NCI-H345 treated with DMSO at 0.1 percent for 48 hours (cell line): Measurements from ENCODE around the gene SCAF11.
"Not testable (repeated sequence)": the region's sequence is repeated elsewhere in the genome, so short reads cannot be mapped to it uniquely, and the experiment has no call there.

Experiments
- DNase-seq: peaks from one replicate; lab custom pipeline; 2025; ENCODE audit not compliant: unreplicated experiment; lab: John Stamatoyannopoulos, UW

The SCAF11 gene, protein sequence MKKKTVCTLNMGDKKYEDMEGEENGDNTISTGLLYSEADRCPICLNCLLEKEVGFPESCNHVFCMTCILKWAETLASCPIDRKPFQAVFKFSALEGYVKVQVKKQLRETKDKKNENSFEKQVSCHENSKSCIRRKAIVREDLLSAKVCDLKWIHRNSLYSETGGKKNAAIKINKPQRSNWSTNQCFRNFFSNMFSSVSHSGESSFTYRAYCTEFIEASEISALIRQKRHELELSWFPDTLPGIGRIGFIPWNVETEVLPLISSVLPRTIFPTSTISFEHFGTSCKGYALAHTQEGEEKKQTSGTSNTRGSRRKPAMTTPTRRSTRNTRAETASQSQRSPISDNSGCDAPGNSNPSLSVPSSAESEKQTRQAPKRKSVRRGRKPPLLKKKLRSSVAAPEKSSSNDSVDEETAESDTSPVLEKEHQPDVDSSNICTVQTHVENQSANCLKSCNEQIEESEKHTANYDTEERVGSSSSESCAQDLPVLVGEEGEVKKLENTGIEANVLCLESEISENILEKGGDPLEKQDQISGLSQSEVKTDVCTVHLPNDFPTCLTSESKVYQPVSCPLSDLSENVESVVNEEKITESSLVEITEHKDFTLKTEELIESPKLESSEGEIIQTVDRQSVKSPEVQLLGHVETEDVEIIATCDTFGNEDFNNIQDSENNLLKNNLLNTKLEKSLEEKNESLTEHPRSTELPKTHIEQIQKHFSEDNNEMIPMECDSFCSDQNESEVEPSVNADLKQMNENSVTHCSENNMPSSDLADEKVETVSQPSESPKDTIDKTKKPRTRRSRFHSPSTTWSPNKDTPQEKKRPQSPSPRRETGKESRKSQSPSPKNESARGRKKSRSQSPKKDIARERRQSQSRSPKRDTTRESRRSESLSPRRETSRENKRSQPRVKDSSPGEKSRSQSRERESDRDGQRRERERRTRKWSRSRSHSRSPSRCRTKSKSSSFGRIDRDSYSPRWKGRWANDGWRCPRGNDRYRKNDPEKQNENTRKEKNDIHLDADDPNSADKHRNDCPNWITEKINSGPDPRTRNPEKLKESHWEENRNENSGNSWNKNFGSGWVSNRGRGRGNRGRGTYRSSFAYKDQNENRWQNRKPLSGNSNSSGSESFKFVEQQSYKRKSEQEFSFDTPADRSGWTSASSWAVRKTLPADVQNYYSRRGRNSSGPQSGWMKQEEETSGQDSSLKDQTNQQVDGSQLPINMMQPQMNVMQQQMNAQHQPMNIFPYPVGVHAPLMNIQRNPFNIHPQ (N-terminal part only)

DNA sequence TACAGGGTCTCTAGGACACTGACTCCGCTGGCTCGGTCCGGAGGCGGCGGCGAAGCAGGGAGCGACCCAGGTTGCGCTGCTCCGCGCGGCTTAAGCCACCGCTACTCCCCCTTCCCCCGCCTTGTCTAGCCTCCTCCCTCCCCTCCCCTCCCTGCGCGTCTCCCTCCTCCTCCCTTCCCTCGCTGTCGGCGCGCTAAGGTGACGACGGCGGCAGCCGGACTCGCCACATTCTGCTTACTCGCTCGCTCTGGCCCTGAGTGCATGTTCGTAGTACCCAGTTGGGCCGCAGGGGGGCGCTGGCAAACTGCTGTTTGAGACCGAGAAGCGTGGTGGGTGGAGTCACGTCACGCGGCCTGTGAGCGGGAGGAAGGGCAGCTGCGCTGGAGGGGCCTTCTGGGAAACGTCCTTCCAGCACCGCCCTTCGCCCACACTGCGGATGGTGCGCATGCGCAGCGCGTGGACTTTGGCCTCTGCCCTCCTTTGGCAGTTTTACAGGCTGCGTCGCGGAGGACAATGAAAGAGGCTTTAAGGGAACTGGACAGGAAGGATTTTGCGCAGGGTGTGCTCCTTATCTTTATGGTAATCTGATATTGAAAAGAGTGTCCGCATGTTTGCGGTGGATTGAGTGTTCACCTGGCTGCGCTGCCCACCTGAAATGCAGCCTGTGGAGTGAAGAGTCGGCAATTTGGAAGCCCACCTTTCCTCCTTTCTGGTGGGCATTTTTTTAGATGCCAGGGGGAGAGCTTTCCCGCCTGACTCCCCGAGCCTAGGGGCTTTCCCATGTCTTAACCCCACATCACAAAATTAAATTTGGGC lies at the start of gene SCAF11:
Gene SCAF11, minus strand, starts transcription at position 107 of the 816 bp plus-strand sequence. CDS start 26,407 bp downstream, outside the sequence.
- peak; percentile 43 for DNase-seq

DNA sequence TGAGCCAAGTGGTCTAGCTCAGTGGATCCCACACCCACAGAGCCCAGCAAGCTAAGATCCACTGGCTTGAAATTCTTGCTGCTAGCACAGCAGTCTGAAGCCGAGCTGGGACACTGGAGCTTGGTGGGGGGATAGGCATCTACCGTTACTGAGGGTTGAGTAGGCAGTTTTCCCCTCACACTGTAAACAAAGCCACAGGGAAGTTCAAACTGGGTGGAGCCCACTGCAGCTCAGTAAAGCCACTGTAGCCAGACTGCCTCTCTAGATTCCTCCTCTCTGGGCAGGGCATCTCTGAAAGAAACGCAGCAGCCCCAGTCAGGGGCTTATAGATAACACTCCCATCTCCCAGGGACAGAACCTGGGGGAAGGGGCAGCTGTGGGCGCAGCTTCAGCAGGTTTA lies 46.7 kb upstream of the SCAF11 start:
- not testable (repeated sequence) for DNase-seq

DNA sequence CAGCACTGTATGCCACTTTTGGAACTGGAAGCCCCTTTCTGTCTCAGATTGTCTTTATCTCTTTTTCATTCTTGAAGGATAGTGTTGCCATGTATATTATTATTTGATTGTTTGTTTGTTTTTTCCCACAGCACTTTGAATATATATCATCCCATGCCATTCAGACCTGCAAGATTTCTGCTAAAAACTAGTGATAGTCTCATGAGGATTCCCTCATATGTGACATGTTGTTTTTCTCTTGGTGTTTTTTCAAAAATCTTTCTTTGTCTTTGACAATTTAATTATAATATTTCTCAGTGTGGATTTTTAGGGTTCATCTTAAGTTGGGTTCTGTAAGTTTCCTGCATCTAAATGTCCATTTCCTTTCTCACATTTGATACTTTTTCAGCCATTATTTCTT lies 36.8 kb upstream of the SCAF11 start:
- no peak for DNase-seq

DNA sequence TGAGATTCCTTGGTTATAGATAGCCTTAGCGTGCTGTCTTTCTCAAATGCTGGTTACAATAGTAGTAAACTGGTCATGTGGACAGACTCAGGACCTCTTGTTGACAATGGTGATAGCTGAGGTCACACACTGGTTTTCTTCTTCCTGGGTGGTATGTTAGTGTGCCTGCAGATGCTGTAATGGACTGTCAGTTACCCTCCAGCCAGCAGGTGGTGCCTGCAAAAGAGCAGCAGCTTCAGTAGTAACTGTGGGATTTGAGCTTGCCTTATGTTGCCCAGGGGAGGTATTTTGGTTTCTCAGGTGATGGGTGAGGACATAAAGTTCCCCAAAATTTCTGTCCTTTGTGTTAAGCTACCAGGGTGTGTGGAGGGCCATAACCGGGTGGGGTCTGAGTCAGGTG lies 33.7 kb upstream of the SCAF11 start:
- DNase-seq: no peak

DNA sequence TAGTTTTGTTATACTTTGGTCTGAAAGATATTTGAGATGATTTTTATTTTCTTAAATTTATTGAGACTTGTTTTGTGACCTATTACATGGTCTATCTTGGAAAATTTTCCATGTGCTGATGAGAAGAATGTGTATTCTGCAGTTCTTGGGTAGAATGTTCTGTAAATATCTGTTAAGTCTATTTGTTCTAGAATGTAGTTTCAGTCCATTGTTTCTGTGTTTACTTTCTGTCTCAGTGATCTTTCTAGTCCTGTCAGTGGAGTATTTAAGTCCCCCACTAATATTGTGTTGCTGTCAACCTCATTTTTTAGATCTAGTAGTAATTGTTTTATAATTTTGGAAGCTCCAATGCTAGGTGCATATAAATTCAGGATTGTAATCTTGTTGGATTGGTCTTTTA lies 30.4 kb upstream of the SCAF11 start:
- no peak for DNase-seq

DNA sequence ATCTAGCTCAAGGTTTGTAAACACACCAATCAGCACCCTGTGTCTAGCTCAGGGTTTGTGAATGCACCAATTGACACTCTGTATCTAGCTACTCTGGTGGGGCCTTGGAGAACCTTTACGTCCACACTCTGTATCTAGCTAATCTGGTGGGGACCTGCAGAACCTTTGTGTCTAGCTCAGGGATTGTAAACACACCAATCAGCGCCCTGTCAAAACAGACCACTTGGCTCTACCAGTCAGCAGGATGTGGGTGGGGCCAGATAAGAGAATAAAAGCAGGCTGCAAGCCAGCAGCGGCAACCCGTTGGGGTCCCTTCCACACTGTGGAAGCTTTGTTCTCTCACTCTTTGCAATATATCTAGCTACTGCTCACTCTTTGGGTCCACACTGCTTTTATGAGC lies 28.3 kb upstream of the SCAF11 start:
- DNase-seq: not testable (repeated sequence)

DNA sequence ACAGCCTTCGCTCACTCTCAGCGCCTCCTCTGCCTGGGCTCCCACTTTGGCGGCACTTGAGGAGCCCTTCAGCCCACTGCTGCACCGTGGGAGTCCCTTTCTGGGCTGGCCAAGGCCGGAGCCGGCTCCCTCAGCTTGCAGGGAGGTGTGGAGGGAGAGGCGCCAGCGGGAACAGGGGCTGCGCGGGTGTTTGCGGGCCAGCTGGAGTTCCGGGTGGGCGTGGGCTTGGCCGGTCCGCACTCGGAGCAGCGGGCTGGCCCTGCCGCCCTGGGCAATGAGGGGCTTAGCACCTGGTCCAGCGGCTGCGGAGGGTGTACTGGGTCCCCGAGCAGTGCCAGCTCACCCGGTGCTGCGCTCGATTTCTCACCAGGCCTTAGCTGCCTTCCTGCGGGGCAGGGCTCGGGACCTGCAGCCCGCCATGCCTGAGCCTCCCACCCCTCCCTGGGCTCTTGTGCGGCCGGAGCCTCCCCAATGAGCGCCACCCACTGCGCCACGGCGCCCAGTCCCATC lies 27.5 kb upstream of the SCAF11 start:
- not testable (repeated sequence) for DNase-seq

DNA sequence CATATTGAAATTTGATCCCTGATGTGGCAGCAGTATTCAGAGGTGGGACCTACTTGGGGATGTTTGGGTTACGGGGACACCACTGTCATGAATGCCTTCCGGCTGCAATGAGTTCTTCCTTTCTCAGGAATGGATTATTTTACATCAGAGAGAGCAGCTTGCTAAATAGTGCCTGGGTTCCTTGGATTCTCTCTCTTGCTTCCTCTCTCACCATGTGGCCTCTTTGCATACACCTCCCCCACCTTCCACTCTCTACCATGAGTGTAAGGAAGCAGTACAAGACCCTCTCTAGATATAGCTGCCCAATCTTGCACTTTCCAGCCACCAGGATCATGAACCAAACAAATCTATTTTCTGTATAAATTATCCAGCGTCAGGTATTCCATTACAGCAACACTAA lies 15.4 kb upstream of the SCAF11 start:
- no peak for DNase-seq

DNA sequence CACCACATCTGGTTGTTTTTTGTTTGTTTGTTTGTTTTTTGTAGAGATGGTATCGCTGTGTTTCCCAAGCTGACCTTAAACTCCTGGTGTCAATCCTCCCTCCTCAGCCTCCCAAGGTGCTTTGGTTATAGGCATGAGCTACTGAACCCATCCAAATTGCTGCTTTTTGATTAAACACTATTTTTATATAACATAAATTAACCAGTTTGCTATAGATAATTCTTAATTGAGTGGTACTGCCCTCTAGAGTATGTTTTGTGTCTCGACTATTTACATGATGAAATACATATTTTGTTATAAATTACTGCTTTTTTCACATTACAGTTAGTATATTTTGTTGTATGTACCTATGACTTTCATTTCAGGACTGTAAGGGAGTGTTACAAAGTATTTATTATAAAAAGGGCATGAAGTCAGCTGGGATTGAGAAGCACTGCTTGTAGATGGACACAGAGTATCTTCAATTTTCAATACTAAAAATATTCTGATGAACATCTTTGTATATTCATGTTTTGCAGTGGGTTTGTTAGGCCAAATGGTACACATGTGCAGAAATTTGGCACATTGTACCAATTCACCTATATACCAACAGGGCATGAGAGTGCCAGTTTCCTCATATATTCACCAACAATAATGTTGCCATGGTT lies 14.9 kb upstream of the SCAF11 start:
- DNase-seq: no peak

DNA sequence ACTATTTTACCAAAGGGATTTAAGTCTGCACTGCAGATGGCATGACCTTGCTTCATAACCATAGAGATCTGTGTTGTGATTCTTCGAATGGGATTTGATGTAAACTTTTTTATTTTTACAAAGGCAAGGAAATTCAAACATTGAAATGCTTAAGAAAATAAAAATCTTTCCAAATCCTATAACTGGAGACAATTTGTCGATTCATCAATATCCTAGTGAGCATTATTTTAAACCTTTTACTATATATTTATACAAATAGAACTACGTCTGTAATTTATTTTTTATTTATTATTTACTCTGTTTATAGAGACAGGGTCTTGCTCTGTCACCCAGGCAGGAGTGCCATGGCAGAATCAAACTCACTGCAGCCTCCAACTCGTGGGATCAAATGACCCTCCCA lies 14.3 kb upstream of the SCAF11 start:
- DNase-seq: no peak

DNA sequence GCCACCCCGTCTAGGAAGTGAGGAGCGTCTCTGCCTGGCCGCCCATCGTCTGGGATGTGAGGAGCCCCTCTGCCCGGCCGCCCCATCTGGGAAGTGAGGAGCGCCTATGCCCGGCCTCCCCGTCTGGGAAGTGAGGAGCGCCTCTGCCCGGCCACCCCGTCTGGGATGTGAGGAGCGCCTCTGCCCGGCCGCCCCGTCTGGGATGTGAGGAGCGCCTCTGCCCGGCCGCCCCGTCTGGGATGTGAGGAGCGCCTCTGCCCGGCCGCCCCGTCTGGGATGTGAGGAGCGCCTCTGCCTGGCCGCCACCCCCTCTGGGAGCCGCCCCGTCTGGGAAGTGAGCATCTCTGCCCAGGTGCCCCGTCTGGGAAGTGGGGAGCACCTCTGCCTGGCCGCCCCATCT lies 9.7 kb upstream of the SCAF11 start:
- not testable (repeated sequence) for DNase-seq

DNA sequence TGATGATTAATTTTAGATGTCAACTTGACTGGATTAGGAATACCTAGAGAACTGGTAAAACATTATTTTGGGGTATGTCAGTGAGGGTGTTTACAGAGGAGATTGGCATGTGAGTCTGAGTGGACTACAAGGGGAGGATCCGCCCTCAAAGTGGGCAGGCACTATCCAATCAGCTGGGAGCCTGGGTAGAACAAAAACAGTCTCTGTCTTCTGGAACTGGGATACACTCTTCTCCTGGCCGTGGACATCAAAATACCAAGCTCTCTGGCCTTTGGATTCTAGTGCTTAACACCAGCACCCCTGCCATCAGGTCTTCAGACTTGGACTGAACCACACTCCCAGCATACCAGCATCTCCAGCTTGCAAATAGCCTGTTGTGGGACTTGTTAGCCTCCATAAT lies 4.4 kb upstream of the SCAF11 start:
- DNase-seq: no peak

DNA sequence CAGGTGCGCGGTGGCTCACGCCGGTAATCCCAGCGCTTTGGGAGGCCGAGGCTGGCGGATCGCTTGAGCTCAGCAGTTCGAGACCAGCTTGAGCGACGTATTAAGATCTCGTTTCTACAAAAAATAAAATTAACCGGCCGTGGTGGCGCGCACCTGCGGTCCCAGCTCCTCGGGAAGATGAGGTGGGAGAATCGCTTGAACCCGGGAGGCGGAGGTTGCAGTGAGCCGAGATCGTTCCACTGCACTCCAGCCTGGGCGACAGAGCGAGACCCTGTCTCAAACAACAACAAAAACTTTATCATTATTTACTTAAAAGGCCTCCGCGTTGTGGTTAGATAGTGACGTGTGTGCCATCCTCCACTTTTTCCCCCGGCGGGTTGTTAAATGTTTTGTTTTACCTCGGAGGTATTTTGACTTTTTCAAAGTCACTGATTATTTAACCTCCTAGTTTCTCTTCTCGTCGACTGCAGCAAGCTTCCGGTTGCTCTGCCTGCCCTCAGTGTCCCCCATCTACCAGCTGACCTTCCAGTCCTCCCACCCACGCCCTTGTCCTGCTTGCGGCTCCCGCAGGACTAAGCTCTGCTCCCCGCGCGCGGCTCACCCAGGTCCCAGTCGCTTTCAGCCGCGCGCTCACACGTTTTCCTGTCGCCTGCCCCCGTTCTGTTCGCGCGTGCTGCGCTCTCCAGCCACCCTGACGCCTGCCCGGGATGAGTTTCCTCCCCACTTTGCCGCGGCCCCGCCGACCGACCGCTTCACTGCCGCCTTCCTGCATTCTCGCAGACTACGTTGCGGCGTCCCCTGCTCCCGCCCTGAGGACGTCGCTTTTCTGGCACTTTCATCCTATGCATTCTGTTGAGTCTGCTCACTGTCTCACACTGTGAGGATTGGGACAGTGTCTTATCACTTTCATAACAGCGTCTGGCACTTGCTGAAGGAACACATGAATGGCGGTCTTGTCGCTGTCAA lies 1.2 kb upstream of the SCAF11 start:
- DNase-seq: peak; percentile 1

DNA sequence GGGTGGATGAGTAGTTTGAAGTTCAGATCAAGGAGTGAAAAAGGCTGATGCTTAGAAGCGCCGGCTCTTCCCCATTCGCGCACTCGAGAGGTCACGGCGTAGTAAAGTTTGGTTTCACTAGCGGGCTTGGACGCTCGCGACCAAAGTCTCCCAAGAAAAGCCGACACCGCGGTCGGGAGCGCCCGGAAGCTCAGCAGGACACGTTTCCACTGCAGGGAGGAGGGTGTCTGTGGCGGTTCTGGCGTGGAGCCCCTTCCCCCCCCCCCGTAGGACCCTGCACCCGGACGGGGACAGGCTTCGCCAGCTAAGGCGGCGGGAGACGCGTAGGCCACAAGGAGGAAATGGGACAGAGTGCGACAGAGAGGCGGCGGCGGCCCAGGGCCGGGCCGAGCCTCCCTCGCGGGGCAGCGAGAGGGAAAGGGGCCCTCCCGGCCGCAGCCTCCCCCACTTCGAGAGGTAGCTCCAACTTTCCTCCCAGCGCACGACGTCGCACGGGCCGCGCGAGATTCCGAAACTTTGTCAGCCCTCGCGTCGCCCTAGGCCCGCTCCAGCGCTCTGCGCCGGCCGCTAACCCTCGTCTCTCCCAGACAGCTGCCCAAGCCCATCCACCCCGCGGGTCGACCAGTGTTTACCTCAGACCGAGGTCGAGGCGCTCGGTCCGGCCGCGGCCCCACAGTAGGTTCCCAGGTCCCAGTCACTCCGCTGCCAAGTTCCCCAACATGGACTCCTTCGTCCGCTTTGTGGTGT lies 480 bp downstream of the SCAF11 start:
- peak; percentile 0 for DNase-seq

DNA sequence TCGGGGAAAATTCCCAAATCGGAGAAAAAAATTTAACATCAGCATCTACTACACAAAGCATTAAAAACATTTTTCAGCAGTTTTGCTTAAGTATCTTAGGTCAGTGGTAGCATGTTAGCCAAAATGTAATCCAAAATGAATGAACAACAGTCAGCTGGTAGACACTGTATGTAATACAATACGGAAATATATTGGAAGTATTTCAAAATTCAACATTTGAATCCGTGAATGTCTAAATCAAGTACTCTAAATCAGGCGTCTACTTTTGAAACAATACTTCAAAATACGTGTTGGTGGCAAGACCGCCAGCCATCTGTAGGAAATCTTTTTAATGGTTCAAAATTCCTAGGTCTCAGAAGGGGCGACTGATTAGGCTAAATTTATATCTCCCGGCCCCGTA lies 1.1 kb downstream of the SCAF11 start:
- DNase-seq: no peak

DNA sequence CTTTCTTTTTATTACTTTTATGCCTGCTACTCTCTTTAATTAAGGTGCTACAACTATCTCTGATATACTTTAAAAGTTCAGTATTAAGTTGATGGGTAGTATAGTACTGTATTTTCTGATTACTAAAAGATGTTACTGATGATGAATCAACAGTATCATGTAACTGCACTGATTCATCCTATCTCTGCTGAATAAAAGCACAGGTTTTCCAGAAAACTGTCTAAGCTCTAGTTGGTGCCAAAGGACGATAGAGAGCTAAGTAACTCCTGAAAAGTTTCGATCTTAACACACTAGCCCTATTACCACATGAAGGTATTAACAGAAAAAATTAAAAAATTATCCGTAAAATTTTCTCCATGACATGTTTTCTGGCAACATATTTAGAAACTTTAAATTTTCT lies 2.1 kb downstream of the SCAF11 start:
- DNase-seq: no peak

DNA sequence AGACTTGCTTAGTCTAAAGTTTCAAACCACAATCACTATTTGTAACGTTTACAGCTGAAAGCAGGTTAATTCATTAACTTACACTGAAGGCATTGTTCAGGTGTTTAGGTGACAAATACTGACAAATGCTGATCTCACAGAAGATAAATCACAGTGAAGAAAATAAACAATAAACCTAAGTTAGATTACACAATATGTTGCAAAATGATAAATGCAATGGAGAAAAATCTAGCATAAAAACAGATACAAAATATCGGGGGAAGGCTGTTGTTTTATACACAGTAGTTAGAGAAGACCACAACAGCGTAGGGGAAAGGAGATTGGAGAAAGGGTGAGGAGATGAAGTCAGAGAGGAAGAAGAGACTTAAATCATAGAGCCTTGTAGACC lies 3.0 kb downstream of the SCAF11 start:
- DNase-seq: no peak
